HEK293T (cell line): ENCODE data around the gene LCN12.

Experiments
- CTCF ChIA-PET: fragments of 350-600 bp; formaldehyde crosslinking; extraction: SDS; loops from one replicate; lab custom pipeline; 2021; ENCODE audit warnings: antibody characterized with exemption, inconsistent platforms; lab: Yijun Ruan, JAX
- POLR2A ChIA-PET: fragments of 350-600 bp; formaldehyde crosslinking; extraction: SDS; loops from one replicate; lab custom pipeline; 2020; ENCODE audit warnings: antibody characterized with exemption, inconsistent platforms; lab: Yijun Ruan, JAX
- DNase-seq: peaks from one replicate; pipeline ENCODE4 v3.0.0; 2012; ENCODE audit warnings: mixed read lengths; ENCODE audit errors: extremely low spot score
- ARNT ChIP-seq: fragments of 450-650 bp; IDR thresholded peaks from 2 replicates; pipeline ENCODE4 v1.6.1; 2017; ENCODE audit warnings: mild to moderate bottlenecking
- BHLHE40 ChIP-seq: fragments of 450-650 bp; IDR thresholded peaks from 2 replicates; pipeline ENCODE4 v1.6.1; 2016; ENCODE audit warnings: mild to moderate bottlenecking, moderate library complexity, borderline replicate concordance
- CTBP1 ChIP-seq: fragments of 450-650 bp; IDR thresholded peaks from 2 replicates; pipeline ENCODE4 v1.6.1; 2016; ENCODE audit warnings: borderline replicate concordance
- ELF4 ChIP-seq: fragments of 450-650 bp; IDR thresholded peaks from 2 replicates; pipeline ENCODE4 v1.6.1; 2017; ENCODE audit warnings: antibody characterized with exemption
- FOXA1 ChIP-seq: fragments of 450-650 bp; IDR thresholded peaks from 2 replicates; pipeline ENCODE4 v1.6.1; 2016; ENCODE audit warnings: mild to moderate bottlenecking
- FOXK2 ChIP-seq: fragments of 450-650 bp; IDR thresholded peaks from 2 replicates; pipeline ENCODE4 v1.6.1; 2016; ENCODE audit warnings: mild to moderate bottlenecking
- FOXM1 ChIP-seq: fragments of 450-650 bp; IDR thresholded peaks from 2 replicates; pipeline ENCODE4 v1.6.1; 2017; ENCODE audit warnings: mild to moderate bottlenecking, borderline replicate concordance
- HDGF ChIP-seq: fragments of 450-650 bp; IDR thresholded peaks from 2 replicates; pipeline ENCODE4 v1.6.1; 2017; ENCODE audit warnings: antibody characterized with exemption, borderline replicate concordance
- L3MBTL2 ChIP-seq: fragments of 450-650 bp; conservative IDR thresholded peaks from 2 replicates; pipeline ENCODE4 v1.6.1; 2016; ENCODE audit warnings: mild to moderate bottlenecking
- LEF1 ChIP-seq: fragments of 450-650 bp; IDR thresholded peaks from 2 replicates; pipeline ENCODE4 v1.6.1; 2017; ENCODE audit warnings: mild to moderate bottlenecking, borderline replicate concordance
- NFRKB ChIP-seq: fragments of 450-650 bp; IDR thresholded peaks from 2 replicates; pipeline ENCODE4 v1.6.1; 2016; ENCODE audit warnings: mild to moderate bottlenecking, moderate library complexity
- PKNOX1 ChIP-seq: fragments of 450-650 bp; IDR thresholded peaks from 2 replicates; pipeline ENCODE4 v1.6.1; 2016
- SP1 ChIP-seq: fragments of 450-650 bp; IDR thresholded peaks from 2 replicates; pipeline ENCODE4 v1.6.1; 2017
- SUZ12 ChIP-seq: fragments of 450-650 bp; IDR thresholded peaks from 2 replicates; pipeline ENCODE4 v1.6.1; 2016; ENCODE audit warnings: mild to moderate bottlenecking
- TARDBP ChIP-seq: fragments of 450-650 bp; IDR thresholded peaks from 2 replicates; pipeline ENCODE4 v1.6.1; 2016
- ZNF384 ChIP-seq: fragments of 450-650 bp; IDR thresholded peaks from 2 replicates; pipeline ENCODE4 v1.6.1; 2016

LCN12 gene

DNA sequence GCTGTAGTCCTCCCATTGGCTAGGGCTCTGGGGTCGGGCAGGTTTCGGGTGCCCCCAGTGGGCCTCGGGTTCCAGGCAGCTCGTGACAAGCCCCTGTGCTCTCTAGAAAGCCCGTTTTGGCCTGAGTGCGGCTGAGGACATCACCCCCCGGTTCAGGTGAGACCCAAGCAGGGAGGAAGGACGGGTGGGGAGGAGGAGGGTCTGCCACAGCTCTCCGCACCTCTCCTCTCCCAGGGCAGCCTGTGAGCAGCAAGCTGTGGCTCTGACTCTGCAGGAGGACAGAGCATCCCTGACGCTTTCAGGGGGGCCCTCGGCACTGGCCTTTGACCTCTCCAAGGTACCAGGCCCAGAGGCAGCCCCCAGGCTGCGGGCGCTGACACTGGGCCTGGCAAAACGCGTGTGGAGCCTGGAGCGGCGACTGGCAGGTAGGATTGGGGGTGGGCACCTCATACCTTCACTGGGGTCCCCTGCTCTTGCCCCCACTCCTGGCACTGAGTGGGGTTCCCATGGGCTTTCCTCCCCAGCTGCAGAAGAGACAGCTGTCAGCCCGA is 40.8 kb downstream of the LCN12 start:
- no peak for DNase-seq
- POLR2A ChIA-PET: interaction anchor here (0.6 to 2.0 kb wide), 16 partner anchors 9 to 94 kb away, joined by 3 to 23 read pairs (median 4); partner anchors contain the start of genes LCNL1, MAN1B1 and PTGDS
- no peak for TF ChIP-seq SP1
- no peak for TF ChIP-seq SUZ12
- CTCF ChIA-PET: interaction anchor here (2.8 kb wide), 1 partner anchor 36 kb away, joined by 14 read pairs; the partner anchor contains the start of gene ABCA2

- ChIA-PET CTCF (interaction anchor here (1.0 to 2.8 kb wide), 2 partner anchors 35 to 46 kb away, joined by 4 to 14 read pairs; partner anchors contain the start of gene ABCA2), POLR2A (interaction anchor here (1.4 kb wide), 1 partner anchor 17 kb away, joined by 6 read pairs; no protein-coding TSS in a partner anchor)
- DNase-seq: no peak
- TF ChIP-seq HDGF (no peak), CTBP1 (no peak), BHLHE40 (no peak), SUZ12 (no peak), ELF4 (no peak)
These were observed 42.3 kb downstream of the LCN12 start for GRCh38 chr9:136994180-136994887.

GRCh38 chr9:136994888-136995230 is 42.8 kb downstream of the LCN12 start:
- TF ChIP-seq CTBP1 (no peak), FOXM1 (no peak), LEF1 (no peak), TARDBP (no peak), HDGF (no peak), SUZ12 (no peak), FOXA1 (no peak), NFRKB (no peak), ZNF384 (no peak), ARNT (no peak), BHLHE40 (no peak), ELF4 (no peak)
- CTCF ChIA-PET: no interaction called here
- no peak for DNase-seq

DNA sequence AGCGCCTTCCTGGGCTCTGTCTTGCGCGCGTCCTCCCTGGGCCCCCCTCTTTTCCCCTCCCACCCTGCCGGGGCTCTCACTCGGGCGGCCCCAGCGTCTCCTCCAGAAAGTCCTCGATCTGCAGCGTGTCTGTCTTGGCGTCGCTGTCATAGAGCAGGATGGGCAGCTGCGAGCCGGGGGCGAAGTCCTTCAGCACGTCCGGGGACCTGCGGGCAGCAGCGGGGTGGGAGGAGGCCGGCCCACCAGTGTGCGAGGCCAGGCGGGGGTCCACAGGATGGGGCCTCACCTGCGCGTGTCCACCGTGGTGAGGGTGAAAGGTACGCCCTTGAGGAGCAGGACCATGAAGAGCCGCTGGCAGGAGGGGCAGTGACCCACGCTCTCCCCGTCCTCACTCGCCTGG is 43.3 kb downstream of the LCN12 start:
- ChIA-PET CTCF (no interaction called here), POLR2A (no interaction called here)
- TF ChIP-seq SUZ12 (no peak), CTBP1 (no peak), FOXK2 (no peak)
- no peak for DNase-seq

More at GRCh38 chr9:136994888-136995230, 42.8 kb downstream of the LCN12 start:
- POLR2A ChIA-PET: no interaction called here

GRCh38 chr9:136995772-136996311 is 43.8 kb downstream of the LCN12 start:
- TF ChIP-seq FOXA1: no peak
- TF ChIP-seq ARNT: no peak
- no peak for TF ChIP-seq ELF4
- TF ChIP-seq SUZ12: no peak
- no peak for TF ChIP-seq LEF1
- no peak for TF ChIP-seq PKNOX1
- no peak for TF ChIP-seq BHLHE40
- no peak for TF ChIP-seq FOXM1
- no peak for TF ChIP-seq CTBP1
- TF ChIP-seq HDGF: no peak
- no peak for TF ChIP-seq SP1
- no peak for TF ChIP-seq ZNF384
- no peak for TF ChIP-seq NFRKB
- TF ChIP-seq FOXK2: no peak
- TF ChIP-seq TARDBP: no peak
- no peak for TF ChIP-seq L3MBTL2
- POLR2A ChIA-PET: no interaction called here
- CTCF ChIA-PET: interaction anchor here (1.0 kb wide), 1 partner anchor 48 kb away, joined by 5 read pairs; no protein-coding TSS in a partner anchor
- no peak for DNase-seq

DNA sequence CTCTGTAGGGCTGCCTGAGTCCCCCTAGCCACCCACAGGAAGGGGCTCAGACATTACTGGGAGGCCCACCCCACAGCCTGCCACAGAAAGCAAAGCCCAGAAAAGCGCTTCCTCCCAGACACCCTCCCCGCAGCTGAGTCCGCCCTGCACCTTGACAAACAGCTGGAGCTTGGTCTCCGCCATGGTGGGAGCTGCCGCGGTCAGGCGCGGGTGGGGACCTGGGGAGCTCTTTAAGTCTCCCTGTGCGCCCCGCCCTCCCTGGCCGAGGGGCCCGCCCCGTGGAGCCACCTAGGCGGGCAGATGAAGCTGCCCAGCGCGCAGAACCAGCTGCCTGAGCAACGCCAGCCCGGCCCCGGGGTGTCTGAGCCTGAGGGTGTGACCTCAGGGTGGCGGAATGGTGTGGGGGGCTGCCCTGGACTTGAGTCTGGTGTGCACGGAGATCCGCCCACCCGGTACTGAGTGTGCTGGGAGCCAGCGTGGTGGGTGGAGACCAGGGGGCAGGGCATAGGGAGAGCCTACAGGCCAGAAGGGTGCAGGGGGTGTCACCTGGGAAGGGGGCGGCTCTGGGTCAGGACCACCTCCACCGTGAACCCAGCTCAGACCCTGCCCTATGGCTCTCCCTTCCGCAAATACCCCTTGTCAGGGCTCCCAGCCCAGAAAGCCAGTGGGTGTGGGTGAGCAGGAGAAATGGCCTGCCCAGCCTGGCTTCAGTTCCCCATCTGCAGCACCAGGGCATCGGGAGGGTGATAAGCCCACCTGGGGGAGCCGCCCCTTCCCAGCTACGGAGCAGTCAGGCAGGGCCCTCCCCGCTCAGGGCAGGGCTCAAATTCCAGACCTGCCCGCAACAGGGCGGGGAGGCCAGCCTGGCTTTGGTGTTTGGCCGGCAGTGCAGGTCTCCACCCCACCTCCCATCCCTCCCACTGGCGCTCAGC is 44.6 kb downstream of the LCN12 start, which contains the start of gene CLIC3:
TSS of gene CLIC3 (minus strand) at position 208 of the 932 bp plus-strand sequence. CDS start at position 183, 25 bp downstream.
- DNase-seq: no peak
- CTCF ChIA-PET: interaction anchor here (1.0 kb wide), 1 partner anchor 49 kb away, joined by 5 read pairs; no protein-coding TSS in a partner anchor
- no peak for TF ChIP-seq FOXK2
- TF ChIP-seq SUZ12: no peak
- no peak for TF ChIP-seq LEF1
- TF ChIP-seq FOXA1: no peak
- TF ChIP-seq CTBP1: no peak
- no peak for TF ChIP-seq ELF4
- no peak for TF ChIP-seq ARNT
- TF ChIP-seq BHLHE40: no peak
- no peak for TF ChIP-seq HDGF
- no peak for TF ChIP-seq L3MBTL2
- TF ChIP-seq ZNF384: no peak
- TF ChIP-seq TARDBP: no peak
- TF ChIP-seq NFRKB: no peak
- no peak for TF ChIP-seq PKNOX1
- no peak for TF ChIP-seq FOXM1
- TF ChIP-seq SP1: no peak
- POLR2A ChIA-PET: no interaction called here
